ENCODE results near the gene TTC22. TPM values are rescaled to one million over a fixed set of nuclear protein-coding genes. Genes with fewer than 3 reads are reported as not detected.

TTC22 gene
- total RNA-seq, 1 experiment from 2014 or later = 0.10 TPM

DNA sequence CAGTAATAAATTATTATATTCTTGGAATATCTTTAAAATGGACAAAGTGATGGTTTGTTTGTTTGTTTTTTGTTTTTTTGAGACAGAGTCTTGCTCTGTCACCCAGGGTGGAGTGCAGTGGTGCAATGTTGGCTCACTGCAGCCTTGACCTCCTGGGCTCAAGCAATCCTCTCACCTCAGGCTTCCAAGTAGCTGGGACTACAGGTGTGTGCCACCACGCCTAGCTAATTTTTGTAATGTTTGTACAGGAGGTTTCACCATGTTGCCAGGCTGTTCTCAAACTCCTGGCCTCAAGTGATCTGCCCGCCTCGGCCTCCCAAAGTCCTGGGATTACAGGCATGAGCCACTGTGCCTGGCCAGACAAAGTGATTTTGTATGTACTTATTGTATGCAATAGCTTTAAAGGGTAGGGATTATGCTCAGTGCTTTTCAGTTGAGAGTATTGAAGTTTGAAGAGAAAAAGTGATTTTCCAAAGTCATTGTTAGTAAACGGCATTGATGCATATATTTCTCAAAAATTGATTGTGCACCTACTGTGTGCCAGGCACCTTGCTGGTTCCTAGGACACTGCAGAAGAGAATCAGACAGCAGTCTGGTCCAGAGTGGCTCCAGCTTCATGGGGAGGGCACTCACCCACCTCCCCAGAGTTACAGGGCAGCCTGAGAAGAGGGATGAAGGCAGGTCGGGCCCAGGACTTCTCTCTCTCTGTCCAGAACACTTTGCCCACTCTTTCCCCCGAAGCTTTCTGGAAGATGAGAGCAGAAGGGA is 34.2 kb upstream of the TTC22 start:
- Histone ChIP-seq H3K36me3 (ENCODE audit: control insufficient read depth, insufficient read depth, low read length) (no peaks in the 10 kb centered on the region), H3K4me1 (ENCODE audit: control insufficient read depth, insufficient read depth, low read length) (no peaks in the 10 kb centered on the region), H3K27me3 (ENCODE audit: control insufficient read depth, insufficient read depth, low read length) (no peaks in the 10 kb centered on the region), H3K27ac (ENCODE audit: low read length) (no peak overlapping the region), H3K9me3 (ENCODE audit: control insufficient read depth, insufficient read depth, low read depth, low read length) (peaks cover 4% of the 10 kb centered on the region; the same call in 1 of the 2 replicates), H3K4me3 (ENCODE audit: low read depth in 2 of 2, low read length in 2 of 2) (no peak overlapping the region)
- intact Hi-C loops (cut with micrococcal nuclease; ENCODE audit: unreplicated experiment) (no loop called here), in situ Hi-C loops (cut with HindIII; ENCODE audit: low pct_unique_long_range_greater_than_20kb, low sequenced_read_pairs) (no loop called here)
- ChIA-PET CTCF (no interaction called here), POLR2A (no interaction called here)
- no peak for TF ChIP-seq POLR2AphosphoS5 (IDR thresholded peaks at IDR 0.05; ENCODE audit: low read depth, low read length)
- TF ChIP-seq CTCF (IDR thresholded peaks at IDR 0.05) = no peak
- no peak for TF ChIP-seq SIN3A (IDR thresholded peaks at IDR 0.05; ENCODE audit: borderline replicate concordance, insufficient read depth, low read depth, low read length)
- TF ChIP-seq REST (IDR thresholded peaks at IDR 0.05; ENCODE audit: insufficient read depth in 1 of 2, low read depth in 2 of 2, low read length in 1 of 2) = no peak
- ATAC-seq (no peak), DNase-seq (ENCODE audit: low read depth, low spot score) (no peak)
- BruUV-seq (replicated peaks) = no TSS peak

- Histone ChIP-seq H3K4me3 (ENCODE audit: low read depth in 2 of 2, low read length in 2 of 2) (no peak overlapping the region), H3K27me3 (ENCODE audit: control insufficient read depth, insufficient read depth, low read length) (no peaks in the 10 kb centered on the region), H3K36me3 (ENCODE audit: control insufficient read depth, insufficient read depth, low read length) (no peaks in the 10 kb centered on the region), H3K9me3 (ENCODE audit: control insufficient read depth, insufficient read depth, low read depth, low read length) (peaks cover 4% of the 10 kb centered on the region; the same call in 1 of the 2 replicates), H3K4me1 (ENCODE audit: control insufficient read depth, insufficient read depth, low read length) (no peaks in the 10 kb centered on the region), H3K27ac (ENCODE audit: low read length) (no peak overlapping the region)
- no peak for DNase-seq (ENCODE audit: low read depth, low spot score)
- CTCF ChIA-PET = no interaction called here
- intact Hi-C loops (cut with micrococcal nuclease; ENCODE audit: unreplicated experiment) = no loop called here
- no peak for ATAC-seq
- in situ Hi-C loops (cut with HindIII; ENCODE audit: low pct_unique_long_range_greater_than_20kb, low sequenced_read_pairs) = no loop called here
- no peak for TF ChIP-seq POLR2AphosphoS5 (IDR thresholded peaks at IDR 0.05; ENCODE audit: low read depth, low read length)
- no peak for TF ChIP-seq TCF7L2 (IDR thresholded peaks at IDR 0.05; ENCODE audit: low read depth, low read length)
- TF ChIP-seq CTCF (IDR thresholded peaks at IDR 0.05) = no peak
- TF ChIP-seq SIN3A (IDR thresholded peaks at IDR 0.05; ENCODE audit: borderline replicate concordance, insufficient read depth, low read depth, low read length) = no peak
- no peak for TF ChIP-seq REST (IDR thresholded peaks at IDR 0.05; ENCODE audit: insufficient read depth in 1 of 2, low read depth in 2 of 2, low read length in 1 of 2)
- POLR2A ChIA-PET = no interaction called here
- BruUV-seq (replicated peaks) = no TSS peak
Observed at GRCh38 chr1:54834007-54834541, 33.0 kb upstream of the TTC22 start.

Data from Panc1 (cell line).